Body of pancreas (tissue), 4 donors: ENCODE measurements around the gene PPFIA1.

ENCODE experiments used
- CTCF ChIP-seq, 7 experiments: fragments of 450-650 bp in 4 of 7; fragments of 200-600 bp in 3 of 7; sonication (generic) in 3 of 7; IDR thresholded peaks; one replicate each; pipeline ENCODE4 v1.5.1; 2016 to 2019; ENCODE audit warnings: antibody characterized with exemption in 7 of 7
- POLR2A ChIP-seq, 3 donors: fragments of 450-650 bp; IDR thresholded peaks; one replicate each; pipeline ENCODE4 v1.6.1; 2016; ENCODE audit warnings: antibody characterized with exemption in 3 of 3, mild to moderate bottlenecking in 2 of 3

GRCh38 chr11:70263363-70263762 lies 7.1 kb upstream of the PPFIA1 start:
- TF ChIP-seq CTCF (IDR thresholded peaks at IDR 0.05), result no peak
- no peak for TF ChIP-seq POLR2A (IDR thresholded peaks at IDR 0.05)
